IMR-90 (cell line): ENCODE data around the gene ECHS1. TPM values are rescaled to one million over a fixed set of nuclear protein-coding genes. Genes with fewer than 3 reads are reported as not detected.

Experiments used
- ATAC-seq: fragments of 200-7000 bp; cut with Tn5 transposase; 2 replicates; pipeline ENCODE4 v1.9.1; 2020; ENCODE audit warnings: low read depth, mild to moderate bottlenecking, moderate library complexity
- BruUV-seq: library from RNA; stranded (reverse); fragments of 400-500 nt; replicated peaks from 2 replicates; lab custom pipeline; 2021; lab: Mats Ljungman, UMichigan
- CTCF ChIA-PET: fragments of 300-600 bp; formaldehyde crosslinking; extraction: SDS; loops from one replicate; lab custom pipeline; 2021; ENCODE audit warnings: antibody characterized with exemption; lab: Yijun Ruan, JAX
- POLR2A ChIA-PET: fragments of 300-600 bp; sonication (Branson Sonifier 250); formaldehyde crosslinking; loops from one replicate; lab custom pipeline; 2022; ENCODE audit warnings: antibody characterized with exemption; ENCODE audit not compliant: unreplicated experiment; lab: Charles Lee
- DNase-seq: peaks from one replicate; pipeline ENCODE4 v3.0.0; 2013
- H2AFZ ChIP-seq: replicated peaks from 2 replicates; pipeline ENCODE3; 2013; ENCODE audit warnings: low read length, mild to moderate bottlenecking; ENCODE audit not compliant: poor library complexity
- H2AK5ac ChIP-seq: 2 replicates; pipeline ENCODE4 v1.6.1; 2013; ENCODE audit warnings: low read depth, low read length, inconsistent platforms
- H2AK9ac ChIP-seq: replicated peaks from 2 replicates; pipeline ENCODE3; 2013; ENCODE audit warnings: mild to moderate bottlenecking, low read depth, low read length, moderate library complexity; ENCODE audit not compliant: poor library complexity
- H2BK120ac ChIP-seq: 2 replicates; pipeline ENCODE4 v1.6.1; 2013; ENCODE audit warnings: low read depth, low read length, inconsistent platforms
- H2BK15ac ChIP-seq: 3 replicates; pipeline ENCODE4 v1.6.1; 2013; ENCODE audit warnings: low read depth, low read length, inconsistent platforms
- H2BK20ac ChIP-seq: 2 replicates; pipeline ENCODE4 v1.6.1; 2013; ENCODE audit warnings: low read depth, mild to moderate bottlenecking, inconsistent platforms, low read length, moderate library complexity
- H2BK5ac ChIP-seq: 2 replicates; pipeline ENCODE4 v1.6.1; 2013; ENCODE audit warnings: mild to moderate bottlenecking, low read depth, low read length, inconsistent platforms; ENCODE audit not compliant: poor library complexity, severe bottlenecking
- H3K14ac ChIP-seq: replicated peaks from 2 replicates; pipeline ENCODE4 v1.6.1; 2013; ENCODE audit warnings: low read depth, low read length, inconsistent platforms
- H3K18ac ChIP-seq: 2 replicates; pipeline ENCODE4 v1.6.1; 2013; ENCODE audit warnings: low read depth, low read length, control low read depth
- H3K23ac ChIP-seq: 2 replicates; pipeline ENCODE4 v1.6.1; 2013; ENCODE audit warnings: low read depth, low read length, inconsistent platforms
- H3K27ac ChIP-seq: 2 replicates; pipeline ENCODE4 v1.5.1; 2013; ENCODE audit warnings: mild to moderate bottlenecking, control low read depth, low read length; ENCODE audit not compliant: insufficient read depth
- H3K27me3 ChIP-seq: 2 replicates; pipeline ENCODE4 v1.6.1; 2013; ENCODE audit warnings: low read length; ENCODE audit not compliant: control insufficient read depth, insufficient read depth
- H3K36me3 ChIP-seq: 2 replicates; pipeline ENCODE4 v1.6.1; 2013; ENCODE audit warnings: low read length, mixed read lengths; ENCODE audit not compliant: control insufficient read depth, insufficient read depth
- H3K4ac ChIP-seq: 2 replicates; pipeline ENCODE4 v1.6.1; 2013; ENCODE audit warnings: low read depth, low read length, inconsistent platforms
- H3K4me1 ChIP-seq: 2 replicates; pipeline ENCODE4 v1.6.1; 2013; ENCODE audit warnings: low read length, mixed read lengths; ENCODE audit not compliant: control insufficient read depth, insufficient read depth
- H3K4me2 ChIP-seq: 2 replicates; pipeline ENCODE4 v1.6.1; 2013; ENCODE audit warnings: low read depth, mild to moderate bottlenecking, control low read depth, low read length, moderate library complexity
- H3K4me3 ChIP-seq: 2 replicates; pipeline ENCODE4 v1.5.1; 2013; ENCODE audit warnings: low read depth, mild to moderate bottlenecking, control low read depth, low read length, moderate library complexity; ENCODE audit not compliant: insufficient read depth
- H3K56ac ChIP-seq: 2 replicates; pipeline ENCODE4 v1.6.1; 2013; ENCODE audit warnings: low read length, inconsistent platforms; ENCODE audit not compliant: insufficient read depth; ENCODE audit errors: extremely low read depth
- H3K79me1 ChIP-seq, 2 experiments: 2 replicates each; pipeline ENCODE4 v1.6.1; 2013; ENCODE audit warnings: low read length in 2 of 2, inconsistent platforms in 1 of 2, low read depth in 1 of 2
- H3K9ac ChIP-seq: 2 replicates; pipeline ENCODE4 v1.6.1; 2013; ENCODE audit warnings: low read depth, low read length, control low read depth
- H3K9me1 ChIP-seq: 2 replicates; pipeline ENCODE4 v1.6.1; 2013; ENCODE audit warnings: low read length, inconsistent platforms; ENCODE audit not compliant: insufficient read depth
- H3K9me3 ChIP-seq: 2 replicates; pipeline ENCODE4 v1.6.1; 2013; ENCODE audit warnings: low read length; ENCODE audit not compliant: control insufficient read depth, insufficient read depth
- H4K20me1 ChIP-seq: 2 replicates; pipeline ENCODE4 v1.6.1; 2013; ENCODE audit warnings: low read length, inconsistent platforms; ENCODE audit not compliant: insufficient read depth
- H4K5ac ChIP-seq: 2 replicates; pipeline ENCODE4 v1.6.1; 2013; ENCODE audit warnings: mild to moderate bottlenecking, low read depth, low read length, control low read depth
- H4K8ac ChIP-seq, 2 experiments: 2 replicates each; pipeline ENCODE4 v1.6.1; 2013; ENCODE audit warnings: low read depth in 2 of 2, low read length in 2 of 2, control low read depth in 1 of 2, inconsistent platforms in 1 of 2
- H4K91ac ChIP-seq: 2 replicates; pipeline ENCODE4 v1.6.1; 2013; ENCODE audit warnings: low read depth, low read length, inconsistent platforms; ENCODE audit not compliant: insufficient read depth
- BHLHE40 ChIP-seq: fragments of 150-350 bp; IDR thresholded peaks from 2 replicates; pipeline ENCODE4 v1.6.1; 2016; ENCODE audit warnings: mild to moderate bottlenecking, low read depth, low read length
- CHD1 ChIP-seq: IDR thresholded peaks from 2 replicates; pipeline ENCODE4 v1.6.1; 2012; ENCODE audit warnings: low read depth, low read length, improper control_type of control experiment
- MAZ ChIP-seq: IDR thresholded peaks from 2 replicates; pipeline ENCODE4 v1.6.1; 2012; ENCODE audit warnings: low read depth, mild to moderate bottlenecking, low read length, improper control_type of control experiment, moderate library complexity, borderline replicate concordance
- RFX5 ChIP-seq: IDR thresholded peaks from 2 replicates; pipeline ENCODE4 v1.8.0; 2012; ENCODE audit warnings: low read depth, mild to moderate bottlenecking, low read length, moderate library complexity
- WGBS, 2 experiments: methylation state at CpG; one replicate each; pipeline versions ENCODE4 v1.1.5 to v1.1.7; 2013; ENCODE audit warnings: missing lambda C conversion rate in 2 of 2; ENCODE audit not compliant: insufficient read length in 1 of 2; ENCODE audit errors: extremely low coverage in 2 of 2; 5-methylcytosine and 5-hydroxymethylcytosine counted together
- dilution Hi-C: fragments of 300-500 bp; cut with HindIII; formaldehyde crosslinking; loops from one replicate; pipeline ENCODE4 v1.14.3; 2018; ENCODE audit warnings: low sequenced_read_pairs; ENCODE audit not compliant: unreplicated experiment
- in situ Hi-C: fragments of 300-500 bp; cut with MboI; formaldehyde crosslinking; loops from 3 replicates; pipeline ENCODE4 v1.14.3; 2019; ENCODE audit warnings: low sequenced_read_pairs, inconsistent platforms, mixed read lengths
- intact Hi-C: fragments of 100-400 bp; cut with micrococcal nuclease; formaldehyde crosslinking; loops from 2 replicates; pipeline ENCODE4 v1.10.0; 2022
- polyA plus RNA-seq, 3 experiments: library from polyadenylated mRNA; depleted of rRNA; stranded (reverse); fragments of >200 nt; gene quantifications; 2 replicates each; pipeline ENCODE4 v1.2.3, GENCODE V29; 2012; ENCODE audit warnings: low replicate concordance in 1 of 3
- total RNA-seq: library from RNA; depleted of rRNA; stranded (reverse); fragments of >200 nt; gene quantifications from 2 replicates; pipeline ENCODE4 v1.2.3, GENCODE V29; 2012

Gene ECHS1
- total and polyA plus RNA-seq, 2 of the 4 experiments (the other 2 are of a cell fraction) = 60.8 to 84.2 TPM

DNA sequence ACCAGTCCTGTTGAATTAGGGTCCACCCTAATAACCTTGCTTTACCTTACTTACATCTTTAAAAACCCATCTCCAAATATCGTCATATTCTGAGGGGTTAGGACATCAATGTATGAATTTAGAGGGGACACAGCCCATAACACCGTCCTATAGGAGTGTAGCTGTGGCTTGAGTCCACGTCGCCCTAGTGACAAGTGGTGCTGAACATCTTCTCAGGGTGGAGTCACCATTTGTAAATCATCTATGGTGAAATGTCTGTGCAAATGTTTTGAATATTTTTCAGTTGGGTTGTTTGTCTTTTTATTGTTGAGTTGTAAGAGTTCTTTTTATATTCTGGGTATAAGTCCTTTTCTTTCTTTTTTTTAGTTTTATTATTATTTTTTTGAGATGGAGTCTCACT is 31.2 kb downstream of the ECHS1 start:
- POLR2A ChIA-PET = no interaction called here
- Histone ChIP-seq H2AFZ (no peak overlapping the region), H3K56ac (no peak overlapping the region), H2BK20ac (no peak overlapping the region), H3K27me3 (peaks cover 22% of the 10 kb centered on the region), H2BK15ac (no peak overlapping the region), H4K91ac (no peak overlapping the region), H3K79me1 (no peaks in the 10 kb centered on the region), H3K9me3 (no peaks in the 10 kb centered on the region), H4K5ac (no peak overlapping the region), H3K4me3 (no peak overlapping the region), H3K36me3 (no peaks in the 10 kb centered on the region), H3K18ac (no peak overlapping the region), H4K8ac (no peak overlapping the region), H3K9ac (no peak overlapping the region), H3K23ac (no peak overlapping the region), H2AK9ac (no peak overlapping the region), H4K20me1 (no peaks in the 10 kb centered on the region), H3K4ac (no peak overlapping the region), H3K4me1 (no peaks in the 10 kb centered on the region), H3K4me2 (no peak overlapping the region), H3K9me1 (no peaks in the 10 kb centered on the region), H3K27ac (no peak overlapping the region), H3K14ac (no peak overlapping the region), H2BK5ac (no peak overlapping the region), H2AK5ac (no peak overlapping the region), H2BK120ac (no peak overlapping the region)
- intact Hi-C loops (no loop called here), in situ Hi-C loops (no loop called here), dilution Hi-C loops (no loop called here)
- ATAC-seq (no peak), DNase-seq (no peak)
- no peak for TF ChIP-seq BHLHE40
- no peak for TF ChIP-seq CHD1
- no peak for TF ChIP-seq RFX5
- no peak for TF ChIP-seq MAZ
- WGBS, 2 experiments = no CpG with 5 or more reads among the region's 4 CpGs
- CTCF ChIA-PET = no interaction called here
- no TSS peak for BruUV-seq
